22Rv1 (cell line): ENCODE results near the gene MAST1.

Experiments used
- CTCF ChIP-seq: fragments of 450-650 bp; IDR thresholded peaks from 2 replicates; pipeline ENCODE4 v1.5.1; 2017; ENCODE audit warnings: mild to moderate bottlenecking
- ZFX ChIP-seq: fragments of 450-650 bp; IDR thresholded peaks from 2 replicates; pipeline ENCODE4 v1.6.1; 2017; ENCODE audit warnings: antibody characterized with exemption, borderline replicate concordance

GRCh38 chr19:12913851-12914690 is 75.8 kb downstream of the MAST1 start:
- TF ChIP-seq CTCF (no peak), ZFX (no peak)
